NB4 (cell line): ENCODE measurements around the gene NACC2.

Experiments
- DNase-seq: peaks from one replicate; pipeline ENCODE4 v3.0.0; 2010; ENCODE audit warnings: low read depth
- H3K4me3 ChIP-seq: one replicate; pipeline ENCODE4 v1.5.1; 2011; ENCODE audit warnings: mild to moderate bottlenecking, low read depth, low read length, moderate library complexity
- CTCF ChIP-seq: IDR thresholded peaks from one replicate; pipeline ENCODE4 v1.5.1; 2012; ENCODE audit warnings: low read depth, low read length
- MYC ChIP-seq: IDR thresholded peaks from 2 replicates; pipeline ENCODE4 v1.6.1; 2011; ENCODE audit warnings: low read depth, low read length
- POLR2A ChIP-seq: IDR thresholded peaks from 2 replicates; pipeline ENCODE4 v1.6.1; 2011; ENCODE audit warnings: mild to moderate bottlenecking; ENCODE audit not compliant: insufficient read length; ENCODE audit errors: extremely low read depth
- TF ChIP-seq, protein P1 (sequence below): IDR thresholded peaks from 2 replicates; pipeline ENCODE4 v1.6.1; 2011; ENCODE audit warnings: low read depth, low read length

The NACC2 gene

GRCh38 chr9:135992486-135993408 lies 102.3 kb downstream of the NACC2 start:
- TF ChIP-seq MYC (0 out of 2 replicates have a peak, but pooled peaks have one; percentile 4), CTCF (no peak), POLR2A (no peak)
- TF ChIP-seq, protein P1, sequence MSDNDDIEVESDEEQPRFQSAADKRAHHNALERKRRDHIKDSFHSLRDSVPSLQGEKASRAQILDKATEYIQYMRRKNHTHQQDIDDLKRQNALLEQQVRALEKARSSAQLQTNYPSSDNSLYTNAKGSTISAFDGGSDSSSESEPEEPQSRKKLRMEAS = no peak
- H3K4me3 ChIP-seq = no peak overlapping the region
- peak; percentile 89 for DNase-seq

DNA sequence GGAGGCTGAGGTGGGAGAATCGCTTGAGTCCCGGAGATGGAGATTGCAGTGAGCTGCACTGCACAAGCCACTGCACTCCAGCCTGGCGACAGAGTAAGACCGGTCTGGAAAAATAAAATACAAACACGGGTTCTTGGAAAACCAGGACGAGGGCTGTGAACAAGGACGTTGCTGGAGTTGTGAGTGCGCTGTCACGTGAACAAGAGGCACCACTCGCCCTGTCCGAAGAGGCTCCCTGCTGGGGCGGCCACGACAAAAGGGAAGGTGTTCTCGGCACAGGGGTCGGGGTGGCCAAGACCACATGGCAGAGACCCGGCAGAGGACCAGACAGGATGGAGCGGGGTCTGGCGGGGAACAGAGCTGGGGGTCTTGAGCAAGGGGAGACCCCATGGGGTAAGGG lies 103.3 kb downstream of the NACC2 start:
- no peak for DNase-seq
- TF ChIP-seq, protein P1 = no peak
- TF ChIP-seq CTCF = no peak
- no peak for TF ChIP-seq POLR2A
- no peak for TF ChIP-seq MYC
- H3K4me3 ChIP-seq = no peak overlapping the region

GRCh38 chr9:135990468-135991429 lies 104.3 kb downstream of the NACC2 start:
- H3K4me3 ChIP-seq = no peak overlapping the region
- TF ChIP-seq POLR2A = no peak
- TF ChIP-seq, protein P1 = peak; percentile 75
- peak; percentile 28; the same call in 1 of the 2 replicates for TF ChIP-seq MYC
- peak; percentile 54 for DNase-seq

DNA sequence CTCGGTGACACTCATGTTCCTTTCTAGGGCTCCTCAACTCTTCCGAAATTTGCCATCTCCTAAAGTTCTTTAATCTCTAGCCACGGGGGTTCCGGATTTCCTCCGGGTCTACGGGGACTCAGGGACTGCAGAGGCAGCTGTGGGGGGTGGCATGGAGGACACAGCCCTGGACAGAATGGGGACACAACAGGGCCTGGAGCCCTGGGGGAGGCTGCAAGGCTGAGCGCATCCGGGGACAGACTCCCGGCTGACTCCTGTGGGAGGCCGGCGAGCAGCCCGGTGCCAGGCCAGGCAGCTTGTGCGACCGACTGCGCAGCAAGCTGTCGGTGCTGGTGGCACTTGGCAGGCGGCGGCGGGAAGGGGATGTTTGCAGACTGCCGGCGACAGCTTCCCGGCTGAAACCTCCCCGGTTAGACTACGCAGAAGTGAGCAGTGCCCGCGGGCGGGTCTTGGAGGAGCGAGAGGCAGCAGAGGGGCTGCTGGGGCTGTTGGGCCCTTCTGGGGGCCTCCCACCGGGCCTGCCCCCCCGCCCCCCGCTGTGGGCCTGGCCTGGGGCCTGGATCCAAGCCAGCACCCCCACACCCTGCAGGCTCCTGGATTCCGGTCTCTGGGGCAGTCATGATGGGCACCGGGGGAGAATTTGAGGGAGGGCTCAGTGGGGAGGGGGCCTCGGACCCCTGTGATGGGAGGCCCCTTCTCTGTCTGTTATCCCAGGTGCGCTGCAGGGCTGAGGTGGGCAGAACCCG lies 105.2 kb downstream of the NACC2 start:
- DNase-seq = peak; percentile 21
- TF ChIP-seq POLR2A (no peak), CTCF (no peak), MYC (no peak)
- TF ChIP-seq, protein P1 = no peak
- H3K4me3 ChIP-seq = no peak overlapping the region

- no peak overlapping the region for H3K4me3 ChIP-seq
- DNase-seq = no peak
- TF ChIP-seq, protein P1 = no peak
- no peak for TF ChIP-seq POLR2A
- no peak for TF ChIP-seq MYC
- no peak for TF ChIP-seq CTCF
These were observed 105.9 kb downstream of the NACC2 start for GRCh38 chr9:135989157-135989556.
